HepG2 (cell line): ENCODE results near the gene GPS1. TPM values are rescaled to one million over a fixed set of nuclear protein-coding genes. Genes with fewer than 3 reads are reported as not detected.

ENCODE experiments used
- BHLHE40 ChIP-seq: IDR thresholded peaks from 2 replicates; pipeline ENCODE4 v1.6.1; 2011; ENCODE audit warnings: low read length, improper control_type of control experiment
- CEBPZ ChIP-seq: IDR thresholded peaks from 2 replicates; pipeline ENCODE4 v1.6.1; 2012; ENCODE audit warnings: low read length, improper control_type of control experiment
- CERS6 ChIP-seq: sonication (generic); formaldehyde crosslinking; IDR thresholded peaks from 2 replicates; pipeline ENCODE4 v1.5.0; 2020; ENCODE audit warnings: missing genetic modification reagents
- E2F2 ChIP-seq: sonication (generic); formaldehyde crosslinking; IDR thresholded peaks from 2 replicates; pipeline ENCODE4 v1.4.0; 2020; ENCODE audit warnings: missing genetic modification reagents, borderline replicate concordance
- GFI1 ChIP-seq: sonication (generic); formaldehyde crosslinking; IDR thresholded peaks from 2 replicates; pipeline ENCODE4 v1.5.0; 2020; ENCODE audit warnings: missing genetic modification reagents, mild to moderate bottlenecking, borderline replicate concordance
- GTF2F1 ChIP-seq: fragments of 150-350 bp; IDR thresholded peaks from 2 replicates; pipeline ENCODE4 v1.6.1; 2014; ENCODE audit warnings: low read length
- HDAC2 ChIP-seq: sonication (generic); formaldehyde crosslinking; IDR thresholded peaks from 2 replicates; pipeline ENCODE4 v1.4.0; 2020; ENCODE audit warnings: missing genetic modification reagents
- HES4 ChIP-seq: sonication (generic); formaldehyde crosslinking; IDR thresholded peaks from 2 replicates; pipeline ENCODE4 v1.9.0; 2021; ENCODE audit warnings: mild to moderate bottlenecking, missing genetic modification reagents, borderline replicate concordance
- JUNB ChIP-seq: sonication (generic); formaldehyde crosslinking; IDR thresholded peaks from 2 replicates; pipeline ENCODE4 v1.8.0; 2022; ENCODE audit warnings: missing genetic modification reagents, mild to moderate bottlenecking, borderline replicate concordance
- NR2F6 ChIP-seq, 2 experiments: IDR thresholded peaks; 2 replicates each; pipeline ENCODE4 v1.6.1; 2016; ENCODE audit warnings: antibody characterized with exemption in 1 of 2, mild to moderate bottlenecking in 1 of 2
- POLR2AphosphoS5 ChIP-seq: IDR thresholded peaks from 2 replicates; pipeline ENCODE4 v1.6.1; 2012; ENCODE audit warnings: low read depth, low read length
- ZBTB39 ChIP-seq: sonication (generic); formaldehyde crosslinking; IDR thresholded peaks from 2 replicates; pipeline ENCODE4 v1.5.0; 2020; ENCODE audit warnings: missing genetic modification reagents
- ZBTB7A ChIP-seq: sonication (generic); formaldehyde crosslinking; IDR thresholded peaks from 2 replicates; pipeline ENCODE4 v1.8.0; 2022; ENCODE audit warnings: mild to moderate bottlenecking, missing genetic modification reagents
- ZHX1 ChIP-seq: sonication (generic); formaldehyde crosslinking; IDR thresholded peaks from 2 replicates; pipeline ENCODE4 v1.8.1; 2022; ENCODE audit warnings: low read depth, mild to moderate bottlenecking, missing genetic modification reagents
- ZNF317 ChIP-seq: sonication (generic); formaldehyde crosslinking; IDR thresholded peaks from 2 replicates; pipeline ENCODE4 v1.5.0; 2020; ENCODE audit warnings: mild to moderate bottlenecking, missing genetic modification reagents
- ZNF558 ChIP-seq: sonication (generic); formaldehyde crosslinking; IDR thresholded peaks from 2 replicates; pipeline ENCODE4 v1.9.0; 2022; ENCODE audit warnings: mild to moderate bottlenecking, missing genetic modification reagents, borderline replicate concordance
- ZNF75D ChIP-seq: sonication (generic); formaldehyde crosslinking; IDR thresholded peaks from 2 replicates; pipeline ENCODE4 v1.8.1; 2023; ENCODE audit warnings: missing genetic modification reagents, mild to moderate bottlenecking, borderline replicate concordance
- ZNF792 ChIP-seq: IDR thresholded peaks from 2 replicates; pipeline ENCODE4 v1.6.1; 2016
- polyA plus RNA-seq, 8 experiments: library from polyadenylated mRNA; depleted of rRNA in 3 of 8; stranded (reverse) in 7 of 8; unstranded in 1 of 8; fragments of >200 nt; fragmentation: Illumina TruSeq in 4 of 8; extraction: Trizol in 4 of 8; gene quantifications; 2 replicates each; pipeline versions ENCODE4 v1.2.1 to v1.2.3, GENCODE V29; 2011 to 2016; ENCODE audit warnings: low read depth in 4 of 8, missing spikeins in 1 of 8, mixed read lengths in 1 of 8; ENCODE audit not compliant: insufficient read depth in 1 of 8
- total RNA-seq, 5 experiments: library from RNA; depleted of rRNA; stranded (reverse); fragments of >200 nt; fragmentation: Illumina TruSeq; extraction: Trizol; gene quantifications; 2 replicates each; pipeline ENCODE4 v1.2.3, GENCODE V29; 2016; ENCODE audit warnings: low read depth in 1 of 5

Gene GPS1
- total and polyA plus RNA-seq, 2 of the 13 experiments (the other 11 are each of a cell fraction or from before 2014, with no cell fraction given): 124 to 128 TPM

- TF ChIP-seq ZHX1 (CRISPR knock-in tag) (0 out of 2 replicates have a peak, but pooled peaks have one; percentile 32), ZNF75D (CRISPR knock-in tag) (no peak), HES4 (CRISPR knock-in tag) (no peak), GFI1 (CRISPR knock-in tag) (peak; percentile 22; the same call in 1 of the 2 replicates), CERS6 (CRISPR knock-in tag) (no peak), E2F2 (CRISPR knock-in tag) (0 out of 2 replicates have a peak, but pooled peaks have one; percentile 89), ZNF558 (CRISPR knock-in tag) (no peak; the same call in 1 of the 2 replicates), BHLHE40 (peak; percentile 53; the same call in 1 of the 2 replicates), ZNF317 (CRISPR knock-in tag) (no peak), POLR2AphosphoS5 (peak; percentile 30; the same call in 1 of the 2 replicates), GTF2F1 (no peak), JUNB (CRISPR knock-in tag) (no peak), CEBPZ (no peak), NR2F6 (IDR thresholded peaks at IDR 0.05) (no peak; the same call in 1 of the 2 replicates), NR2F6 (CRISPR knock-in tag; IDR thresholded peaks at IDR 0.05) (peak; percentile 19; the same call in 1 of the 2 replicates), ZBTB7A (CRISPR knock-in tag) (peak; percentile 97), ZNF792 (CRISPR knock-in tag) (peak; percentile 51; the same call in 1 of the 2 replicates), ZBTB39 (CRISPR knock-in tag) (no peak), HDAC2 (CRISPR knock-in tag) (peak; percentile 65)
Observed at GRCh38 chr17:82021107-82021899, 30.4 kb upstream of the GPS1 start (continued).
